Cardiac fibroblast (primary cell): ENCODE measurements around the gene SAMM50.
"Not testable (repeated sequence)": the region's sequence is repeated elsewhere in the genome, so short reads cannot be mapped to it uniquely, and the experiment has no call there.

Source experiments
- DNase-seq, 2 donors: peaks; one replicate each; pipeline versions ENCODE4 v3.0.0 to v3.0.0-alpha.2; 2010; ENCODE audit warnings: low read depth in 2 of 2
- H3K4me3 ChIP-seq, 2 donors: replicated peaks in 1 of 2; 1 replicate in 1 of 2; 2 replicates in 1 of 2; pipeline ENCODE4 v1.5.1; 2011; ENCODE audit warnings: low read depth in 2 of 2, low read length in 2 of 2, mild to moderate bottlenecking in 2 of 2, moderate library complexity in 1 of 2
- CTCF ChIP-seq: IDR thresholded peaks from one replicate; pipeline ENCODE4 v1.5.1; 2011; ENCODE audit warnings: low read depth, mild to moderate bottlenecking, low read length, inconsistent platforms

Gene SAMM50

GRCh38 chr22:44003405-44004103 lies 48.3 kb downstream of the SAMM50 start:
- no peak for DNase-seq
- H3K4me3 ChIP-seq, result no peak overlapping the region
- TF ChIP-seq CTCF, result peak; percentile 20

GRCh38 chr22:44004104-44004460 lies 48.8 kb downstream of the SAMM50 start:
- no peak overlapping the region for H3K4me3 ChIP-seq
- TF ChIP-seq CTCF, result no peak
- no peak for DNase-seq

GRCh38 chr22:44005524-44005923 lies 50.3 kb downstream of the SAMM50 start:
- no peak for TF ChIP-seq CTCF
- H3K4me3 ChIP-seq, result no peak overlapping the region
- no peak for DNase-seq

GRCh38 chr22:44012162-44012561 lies 56.9 kb downstream of the SAMM50 start:
- no peak for DNase-seq
- H3K4me3 ChIP-seq, result no peak overlapping the region
- TF ChIP-seq CTCF, result no peak

- no peak overlapping the region for H3K4me3 ChIP-seq
- DNase-seq, result no peak
- TF ChIP-seq CTCF, result no peak
Measured at GRCh38 chr22:44012591-44012990, 57.3 kb downstream of the SAMM50 start.

GRCh38 chr22:44014241-44014640 lies 59.0 kb downstream of the SAMM50 start:
- no peak overlapping the region for H3K4me3 ChIP-seq
- DNase-seq, result no peak
- TF ChIP-seq CTCF, result no peak

GRCh38 chr22:44016586-44016985 lies 61.3 kb downstream of the SAMM50 start:
- not testable (repeated sequence) for DNase-seq, H3K4me3 ChIP-seq
